Suprapubic skin (tissue), 3 donors: ENCODE measurements around the gene KIF25.

Experiments
- EP300 ChIP-seq: sonication (generic); formaldehyde crosslinking; IDR thresholded peaks from one replicate; pipeline ENCODE4 v1.6.1; 2017; ENCODE audit warnings: antibody characterized with exemption
- POLR2A ChIP-seq, 2 donors: fragments of 450-650 bp; IDR thresholded peaks; one replicate each; pipeline ENCODE4 v1.6.1; 2017; ENCODE audit warnings: antibody characterized with exemption in 2 of 2, mild to moderate bottlenecking in 2 of 2, moderate library complexity in 2 of 2
- TF ChIP-seq, protein P1 (sequence below), 2 donors: fragments of 200-600 bp in 1 of 2; fragments of 450-650 bp in 1 of 2; sonication (generic) in 1 of 2; IDR thresholded peaks; one replicate each; pipeline ENCODE4 v1.5.1; 2016 to 2019; ENCODE audit warnings: antibody characterized with exemption in 2 of 2, mild to moderate bottlenecking in 1 of 2, moderate library complexity in 1 of 2

DNA sequence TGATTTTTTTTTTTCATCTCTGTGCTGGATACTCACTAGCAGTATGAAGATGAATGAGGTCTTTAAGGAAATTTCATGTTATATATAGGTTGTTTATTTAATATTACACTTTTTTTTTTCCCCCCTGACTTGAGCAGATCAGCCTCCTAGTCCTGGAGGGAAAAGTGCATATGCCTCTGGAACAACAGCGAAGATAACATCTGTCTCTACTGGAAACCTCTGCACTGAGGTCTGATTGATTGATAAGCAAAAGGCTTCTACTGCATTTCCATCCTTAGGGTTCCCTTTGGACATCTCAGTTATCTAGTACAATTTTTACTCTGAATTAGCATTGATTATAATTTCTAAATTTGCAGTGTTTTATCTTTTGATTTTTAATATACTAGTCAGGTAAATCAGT is 49.8 kb upstream of the KIF25 start:
- TF ChIP-seq, protein P1, sequence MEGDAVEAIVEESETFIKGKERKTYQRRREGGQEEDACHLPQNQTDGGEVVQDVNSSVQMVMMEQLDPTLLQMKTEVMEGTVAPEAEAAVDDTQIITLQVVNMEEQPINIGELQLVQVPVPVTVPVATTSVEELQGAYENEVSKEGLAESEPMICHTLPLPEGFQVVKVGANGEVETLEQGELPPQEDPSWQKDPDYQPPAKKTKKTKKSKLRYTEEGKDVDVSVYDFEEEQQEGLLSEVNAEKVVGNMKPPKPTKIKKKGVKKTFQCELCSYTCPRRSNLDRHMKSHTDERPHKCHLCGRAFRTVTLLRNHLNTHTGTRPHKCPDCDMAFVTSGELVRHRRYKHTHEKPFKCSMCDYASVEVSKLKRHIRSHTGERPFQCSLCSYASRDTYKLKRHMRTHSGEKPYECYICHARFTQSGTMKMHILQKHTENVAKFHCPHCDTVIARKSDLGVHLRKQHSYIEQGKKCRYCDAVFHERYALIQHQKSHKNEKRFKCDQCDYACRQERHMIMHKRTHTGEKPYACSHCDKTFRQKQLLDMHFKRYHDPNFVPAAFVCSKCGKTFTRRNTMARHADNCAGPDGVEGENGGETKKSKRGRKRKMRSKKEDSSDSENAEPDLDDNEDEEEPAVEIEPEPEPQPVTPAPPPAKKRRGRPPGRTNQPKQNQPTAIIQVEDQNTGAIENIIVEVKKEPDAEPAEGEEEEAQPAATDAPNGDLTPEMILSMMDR (IDR thresholded peaks at IDR 0.05) = no peak
- TF ChIP-seq EP300 (no peak), POLR2A (IDR thresholded peaks at IDR 0.05) (no peak)
